Thoracic aorta (tissue), 2 donors: ENCODE data around the gene WDR5. TPM values are rescaled to one million over a fixed set of nuclear protein-coding genes. Genes with fewer than 3 reads are reported as not detected.
A peak's percentile ranks its signal among the peaks of the same experiment; 100 is the strongest.

ENCODE experiments used
- ATAC-seq: fragments of 150-250 bp; one replicate; pipeline ENCODE4 v1.8.0; 2017; ENCODE audit warnings: low read depth; ENCODE audit not compliant: insufficient number of reproducible peaks, low FRiP score
- DNase-seq: peaks from one replicate; pipeline ENCODE4 v3.0.0-alpha.2; 2020; ENCODE audit warnings: low spot score
- H3K27ac ChIP-seq, 2 donors: fragments of 200-600 bp; sonication (generic); 1 replicate in 1 of 2; 2 replicates in 1 of 2; pipeline ENCODE4 v1.5.1; 2016; ENCODE audit warnings: mild to moderate bottlenecking in 2 of 2, moderate library complexity in 2 of 2
- H3K27me3 ChIP-seq: fragments of 200-600 bp; sonication (generic); replicated peaks from 2 replicates; pipeline ENCODE4 v1.6.0; 2016; ENCODE audit warnings: mild to moderate bottlenecking; ENCODE audit not compliant: insufficient read depth
- H3K36me3 ChIP-seq: fragments of 200-600 bp; sonication (generic); one replicate; pipeline ENCODE4 v1.5.1; 2016
- H3K4me1 ChIP-seq, 2 donors: fragments of 200-600 bp; sonication (generic); 1 replicate in 1 of 2; 2 replicates in 1 of 2; pipeline versions ENCODE4 v1.5.1 to v1.6.0; 2016; ENCODE audit warnings: low read depth in 2 of 2, mild to moderate bottlenecking in 1 of 2; ENCODE audit not compliant: control insufficient read depth in 1 of 2
- H3K4me3 ChIP-seq: fragments of 200-600 bp; sonication (generic); 2 replicates; pipeline ENCODE4 v1.5.1; 2016; ENCODE audit warnings: mild to moderate bottlenecking
- H3K9me3 ChIP-seq: fragments of 200-600 bp; sonication (generic); 2 replicates; pipeline ENCODE4 v1.5.1; 2016
- total RNA-seq, 2 donors: library from RNA; depleted of rRNA; stranded (reverse); fragments of >200 nt; gene quantifications; one replicate each; pipeline versions ENCODE4 v1.1.0 to v1.2.3, GENCODE V29; 2016
- TF ChIP-seq, protein P1 (sequence below): fragments of 200-600 bp; sonication (generic); IDR thresholded peaks from one replicate; pipeline ENCODE4 v1.5.1; 2019; ENCODE audit warnings: antibody characterized with exemption

WDR5 gene
- total RNA-seq, 2 donors from 2014 or later: 20.7 to 24.0 TPM

DNA sequence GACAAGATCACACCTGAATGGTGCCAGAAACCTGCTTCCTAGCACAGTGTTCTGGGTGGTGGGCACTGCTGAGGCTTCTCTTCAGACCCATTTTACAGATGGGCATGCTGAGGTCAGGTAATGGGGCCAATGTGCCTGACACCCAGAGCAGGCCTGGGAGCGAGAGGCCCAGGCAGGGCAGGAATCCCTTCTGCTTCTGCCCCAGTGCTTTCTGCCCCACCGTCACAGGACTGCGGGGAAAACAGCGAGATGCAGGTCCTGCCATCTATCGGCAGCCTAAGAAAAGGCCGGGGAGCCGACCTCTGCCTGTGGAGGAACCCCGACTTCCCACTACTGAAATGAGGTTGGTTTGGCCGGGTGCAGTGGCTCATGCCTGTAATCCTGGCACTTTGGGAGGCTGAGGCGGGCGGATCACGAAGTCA lies 51.2 kb downstream of the WDR5 start:
- no peaks in the 10 kb centered on the region for H3K9me3 ChIP-seq
- H3K36me3 ChIP-seq: no peaks in the 10 kb centered on the region
- H3K4me1 ChIP-seq: peaks cover 5 to 18% of the 10 kb centered on the region in 2 donors
- H3K27me3 ChIP-seq: no peaks in the 10 kb centered on the region
- no peak overlapping the region for H3K4me3 ChIP-seq
- H3K27ac ChIP-seq: no peak overlapping the region
- ATAC-seq (no peak), DNase-seq (no peak)
- TF ChIP-seq, protein P1, sequence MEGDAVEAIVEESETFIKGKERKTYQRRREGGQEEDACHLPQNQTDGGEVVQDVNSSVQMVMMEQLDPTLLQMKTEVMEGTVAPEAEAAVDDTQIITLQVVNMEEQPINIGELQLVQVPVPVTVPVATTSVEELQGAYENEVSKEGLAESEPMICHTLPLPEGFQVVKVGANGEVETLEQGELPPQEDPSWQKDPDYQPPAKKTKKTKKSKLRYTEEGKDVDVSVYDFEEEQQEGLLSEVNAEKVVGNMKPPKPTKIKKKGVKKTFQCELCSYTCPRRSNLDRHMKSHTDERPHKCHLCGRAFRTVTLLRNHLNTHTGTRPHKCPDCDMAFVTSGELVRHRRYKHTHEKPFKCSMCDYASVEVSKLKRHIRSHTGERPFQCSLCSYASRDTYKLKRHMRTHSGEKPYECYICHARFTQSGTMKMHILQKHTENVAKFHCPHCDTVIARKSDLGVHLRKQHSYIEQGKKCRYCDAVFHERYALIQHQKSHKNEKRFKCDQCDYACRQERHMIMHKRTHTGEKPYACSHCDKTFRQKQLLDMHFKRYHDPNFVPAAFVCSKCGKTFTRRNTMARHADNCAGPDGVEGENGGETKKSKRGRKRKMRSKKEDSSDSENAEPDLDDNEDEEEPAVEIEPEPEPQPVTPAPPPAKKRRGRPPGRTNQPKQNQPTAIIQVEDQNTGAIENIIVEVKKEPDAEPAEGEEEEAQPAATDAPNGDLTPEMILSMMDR: no peak

GRCh38 chr9:134187891-134188385 lies 52.1 kb downstream of the WDR5 start:
- Histone ChIP-seq H3K4me1 (peaks cover 5 to 18% of the 10 kb centered on the region in 2 donors), H3K36me3 (no peaks in the 10 kb centered on the region), H3K27me3 (no peaks in the 10 kb centered on the region), H3K9me3 (no peaks in the 10 kb centered on the region), H3K27ac (no peak overlapping the region), H3K4me3 (no peak overlapping the region)
- TF ChIP-seq, protein P1: no peak
- ATAC-seq (no peak), DNase-seq (no peak)

- peak overlapping the region; percentile 0 for H3K4me3 ChIP-seq
- no peaks in the 10 kb centered on the region for H3K9me3 ChIP-seq
- peaks cover 5 to 18% of the 10 kb centered on the region in 2 donors for H3K4me1 ChIP-seq
- ATAC-seq: no peak
- no peaks in the 10 kb centered on the region for H3K27me3 ChIP-seq
- TF ChIP-seq, protein P1: no peak
- no peak overlapping the region for H3K27ac ChIP-seq
- no peaks in the 10 kb centered on the region for H3K36me3 ChIP-seq
- DNase-seq: no peak
Observed at GRCh38 chr9:134188386-134189144, 52.7 kb downstream of the WDR5 start.

GRCh38 chr9:134189145-134189469 lies 53.2 kb downstream of the WDR5 start:
- H3K27ac ChIP-seq: no peak overlapping the region
- H3K27me3 ChIP-seq: no peaks in the 10 kb centered on the region
- H3K4me3 ChIP-seq: peak overlapping the region; percentile 0
- ATAC-seq (no peak), DNase-seq (no peak)
- H3K9me3 ChIP-seq: no peaks in the 10 kb centered on the region
- H3K4me1 ChIP-seq: peaks cover 5 to 18% of the 10 kb centered on the region in 2 donors
- no peaks in the 10 kb centered on the region for H3K36me3 ChIP-seq
- TF ChIP-seq, protein P1: no peak

GRCh38 chr9:134189470-134190231 lies 53.8 kb downstream of the WDR5 start:
- no peaks in the 10 kb centered on the region for H3K9me3 ChIP-seq
- no peaks in the 10 kb centered on the region for H3K36me3 ChIP-seq
- H3K4me3 ChIP-seq: no peak overlapping the region
- peaks cover 5 to 18% of the 10 kb centered on the region in 2 donors for H3K4me1 ChIP-seq
- ATAC-seq: no peak
- DNase-seq: no peak
- H3K27me3 ChIP-seq: no peaks in the 10 kb centered on the region
- TF ChIP-seq, protein P1: no peak
- H3K27ac ChIP-seq: no peak overlapping the region
